Measurements from ENCODE around the gene CXCR1.

The CXCR1 gene

GRCh38 chr2:218152777-218153176 lies 14.0 kb downstream of the CXCR1 start:
- H3K36me3 ChIP-seq (ENCODE audit: control insufficient read depth in 2 of 2, insufficient read depth in 1 of 2, low read length in 2 of 2), result no peaks in the 10 kb centered on the region
- ChIA-PET CTCF (interaction anchor here (0.6 to 1.2 kb wide), 3 partner anchors 35 to 254 kb away, joined by 3 to 4 read pairs (median 3); no protein-coding TSS in a partner anchor), POLR2A (no interaction called here)
- H3K9me3 ChIP-seq (ENCODE audit: control insufficient read depth, insufficient read depth, low read depth, low read length), result no peaks in the 10 kb centered on the region
- H3K4me3 ChIP-seq (ENCODE audit: low read depth, low read length), result no peak overlapping the region
- TF ChIP-seq ZNF449 (tag by site-specific recombination; IDR thresholded peaks at IDR 0.05) (no peak), ZNF768 (tag by site-specific recombination; IDR thresholded peaks at IDR 0.05) (no peak), ZFHX2 (tag by site-specific recombination; conservative IDR thresholded peaks at IDR 0.05) (no peak), ZEB2 (tag by site-specific recombination; IDR thresholded peaks at IDR 0.05) (no peak), ZNF510 (tag by site-specific recombination; IDR thresholded peaks at IDR 0.05; ENCODE audit: insufficient replicate concordance) (no peak), ZNF155 (tag by site-specific recombination; IDR thresholded peaks at IDR 0.05) (no peak), ZNF513 (tag by site-specific recombination; IDR thresholded peaks at IDR 0.05) (no peak), RBAK (tag by site-specific recombination; IDR thresholded peaks at IDR 0.05) (no peak), ZNF354C (tag by site-specific recombination; IDR thresholded peaks at IDR 0.05; ENCODE audit: borderline replicate concordance, low read depth) (no peak), ZNF561 (tag by site-specific recombination; IDR thresholded peaks at IDR 0.05; ENCODE audit: borderline replicate concordance) (no peak), ZNF529 (tag by site-specific recombination; IDR thresholded peaks at IDR 0.05; ENCODE audit: insufficient replicate concordance) (no peak), ZBTB20 (tag by site-specific recombination; IDR thresholded peaks at IDR 0.05) (no peak), YY1 (tag by site-specific recombination; IDR thresholded peaks at IDR 0.05) (no peak), ZNF146 (tag by site-specific recombination; IDR thresholded peaks at IDR 0.05) (no peak), ZNF658 (tag by site-specific recombination; IDR thresholded peaks at IDR 0.05) (no peak), ZNF518A (tag by site-specific recombination; conservative IDR thresholded peaks at IDR 0.05; ENCODE audit: low read depth) (no peak), ZNF624 (tag by site-specific recombination; IDR thresholded peaks at IDR 0.05) (no peak)
- no peaks in the 10 kb centered on the region for H3K4me1 ChIP-seq (ENCODE audit: control insufficient read depth, insufficient read depth, low read length)
- no peak overlapping the region for H3K27ac ChIP-seq (ENCODE audit: extremely low read depth, low read depth, low read length)

DNA sequence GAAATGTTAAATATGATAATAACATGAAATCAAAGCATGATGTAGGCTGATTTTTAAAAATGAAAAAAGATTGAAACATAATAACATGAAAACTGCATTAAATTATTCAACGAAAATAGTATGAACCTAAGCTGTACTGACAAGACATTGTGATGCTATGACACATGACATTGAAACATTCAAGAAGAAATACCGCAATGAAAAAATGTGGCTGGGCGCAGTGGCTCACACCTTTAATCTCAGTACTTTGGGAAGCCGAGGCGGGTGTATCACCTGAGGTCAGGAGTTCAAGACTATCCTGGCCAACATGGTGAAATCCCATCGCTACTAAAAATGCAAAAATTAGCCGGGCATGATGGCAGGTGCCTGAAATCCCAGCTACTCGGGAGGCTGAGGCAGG lies 14.6 kb downstream of the CXCR1 start:
- no peaks in the 10 kb centered on the region for H3K36me3 ChIP-seq (ENCODE audit: control insufficient read depth in 2 of 2, insufficient read depth in 1 of 2, low read length in 2 of 2)
- H3K4me1 ChIP-seq (ENCODE audit: control insufficient read depth, insufficient read depth, low read length), result no peaks in the 10 kb centered on the region
- CTCF ChIA-PET, result interaction anchor here (0.6 to 1.2 kb wide), 3 partner anchors 36 to 253 kb away, joined by 3 to 4 read pairs (median 3); no protein-coding TSS in a partner anchor
- POLR2A ChIA-PET, result no interaction called here
- TF ChIP-seq ZNF426 (tag by site-specific recombination; IDR thresholded peaks at IDR 0.05), result no peak
- no peak for TF ChIP-seq SCRT2 (tag by site-specific recombination; IDR thresholded peaks at IDR 0.05)
- no peak for TF ChIP-seq ZNF146 (tag by site-specific recombination; IDR thresholded peaks at IDR 0.05)
- TF ChIP-seq ZNF692 (tag by site-specific recombination; IDR thresholded peaks at IDR 0.05), result no peak
- no peak for TF ChIP-seq ZNF184 (tag by site-specific recombination; IDR thresholded peaks at IDR 0.05)
- TF ChIP-seq ZNF433 (tag by site-specific recombination; IDR thresholded peaks at IDR 0.05; ENCODE audit: low read depth), result no peak
- no peak for TF ChIP-seq ZNF560 (tag by site-specific recombination; IDR thresholded peaks at IDR 0.05; ENCODE audit: borderline replicate concordance)
- TF ChIP-seq, protein P1, sequence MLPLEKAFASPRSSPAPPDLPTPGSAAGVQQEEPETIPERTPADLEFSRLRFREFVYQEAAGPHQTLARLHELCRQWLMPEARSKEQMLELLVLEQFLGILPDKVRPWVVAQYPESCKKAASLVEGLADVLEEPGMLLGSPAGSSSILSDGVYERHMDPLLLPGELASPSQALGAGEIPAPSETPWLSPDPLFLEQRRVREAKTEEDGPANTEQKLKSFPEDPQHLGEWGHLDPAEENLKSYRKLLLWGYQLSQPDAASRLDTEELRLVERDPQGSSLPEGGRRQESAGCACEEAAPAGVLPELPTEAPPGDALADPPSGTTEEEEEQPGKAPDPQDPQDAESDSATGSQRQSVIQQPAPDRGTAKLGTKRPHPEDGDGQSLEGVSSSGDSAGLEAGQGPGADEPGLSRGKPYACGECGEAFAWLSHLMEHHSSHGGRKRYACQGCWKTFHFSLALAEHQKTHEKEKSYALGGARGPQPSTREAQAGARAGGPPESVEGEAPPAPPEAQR (tag by site-specific recombination; IDR thresholded peaks at IDR 0.05), result no peak
- no peak for TF ChIP-seq ZBTB7A (tag by site-specific recombination; IDR thresholded peaks at IDR 0.05; ENCODE audit: low read depth)
- TF ChIP-seq ZBTB17 (tag by site-specific recombination; IDR thresholded peaks at IDR 0.05), result no peak
- H3K9me3 ChIP-seq (ENCODE audit: control insufficient read depth, insufficient read depth, low read depth, low read length), result no peaks in the 10 kb centered on the region
- no peak overlapping the region for H3K27ac ChIP-seq (ENCODE audit: extremely low read depth, low read depth, low read length)
- H3K4me3 ChIP-seq (ENCODE audit: low read depth, low read length), result no peak overlapping the region

Data from HEK293 (cell line).